Skeletal muscle tissue (tissue), 4 donors: ENCODE data around the gene ADGRV1. TPM values are rescaled to one million over a fixed set of nuclear protein-coding genes. Genes with fewer than 3 reads are reported as not detected.

ENCODE experiments used
- H3K27ac ChIP-seq: one replicate; pipeline ENCODE4 v1.7.0; 2013; ENCODE audit warnings: mild to moderate bottlenecking, low read depth, low read length, inconsistent platforms
- H3K27me3 ChIP-seq, 3 donors: one replicate each; pipeline ENCODE4 v1.7.0; 2013; ENCODE audit warnings: low read length in 3 of 3; ENCODE audit not compliant: control insufficient read depth in 3 of 3, insufficient read depth in 3 of 3
- H3K36me3 ChIP-seq, 3 donors: one replicate each; pipeline ENCODE4 v1.7.0; 2013; ENCODE audit warnings: low read length in 3 of 3; ENCODE audit not compliant: control insufficient read depth in 3 of 3, insufficient read depth in 3 of 3
- H3K4me1 ChIP-seq, 3 donors: one replicate each; pipeline ENCODE4 v1.7.0; 2013; ENCODE audit warnings: low read length in 3 of 3, mild to moderate bottlenecking in 3 of 3; ENCODE audit not compliant: control insufficient read depth in 3 of 3, insufficient read depth in 3 of 3
- H3K4me3 ChIP-seq, 3 donors: one replicate each; pipeline ENCODE4 v1.7.0; 2013; ENCODE audit warnings: low read length in 3 of 3
- H3K9ac ChIP-seq, 3 donors: one replicate each; pipeline ENCODE4 v1.7.0; 2013; ENCODE audit warnings: low read length in 3 of 3, mild to moderate bottlenecking in 3 of 3, moderate library complexity in 2 of 3, low read depth in 1 of 3
- H3K9me3 ChIP-seq, 3 donors: one replicate each; pipeline ENCODE4 v1.7.0; 2013; ENCODE audit warnings: low read length in 3 of 3; ENCODE audit not compliant: control insufficient read depth in 3 of 3
- total RNA-seq: library from RNA; depleted of rRNA; stranded (reverse); fragments of >200 nt; gene quantifications from one replicate; pipeline ENCODE4 v1.2.3, GENCODE V29; 2014
- donor health status: Osteomylitis.

ADGRV1 gene
- total RNA-seq, 1 donor from 2014 or later: 2.6 TPM

GRCh38 chr5:91207248-91207647, 648.7 kb downstream of the ADGRV1 start:
- Histone ChIP-seq H3K27me3 (no peaks in the 10 kb centered on the region), H3K9me3 (no peaks in the 10 kb centered on the region), H3K36me3 (no peaks in the 10 kb centered on the region), H3K9ac (no peak overlapping the region), H3K27ac (no peak overlapping the region), H3K4me1 (peaks cover 0 to 6% (median 3%) of the 10 kb centered on the region in 3 donors), H3K4me3 (no peak overlapping the region)

- no peak overlapping the region for H3K9ac ChIP-seq
- H3K36me3 ChIP-seq: no peaks in the 10 kb centered on the region
- H3K4me3 ChIP-seq: no peak overlapping the region
- no peaks in the 10 kb centered on the region for H3K27me3 ChIP-seq
- H3K27ac ChIP-seq: peak overlapping the region; percentile 57
- H3K4me1 ChIP-seq: peaks cover 0 to 11% (median 3%) of the 10 kb centered on the region in 3 donors
- no peaks in the 10 kb centered on the region for H3K9me3 ChIP-seq
Measured at GRCh38 chr5:91211997-91212713, 653.6 kb downstream of the ADGRV1 start.

GRCh38 chr5:91212714-91213092, 654.1 kb downstream of the ADGRV1 start:
- H3K36me3 ChIP-seq: no peaks in the 10 kb centered on the region
- no peak overlapping the region for H3K9ac ChIP-seq
- H3K4me1 ChIP-seq: peaks cover 0 to 11% (median 3%) of the 10 kb centered on the region in 3 donors
- no peaks in the 10 kb centered on the region for H3K27me3 ChIP-seq
- H3K27ac ChIP-seq: peak overlapping the region; percentile 57
- no peak overlapping the region for H3K4me3 ChIP-seq
- H3K9me3 ChIP-seq: no peaks in the 10 kb centered on the region

Other genes starting within 250 kb of the ADGRV1 start
- 7.8 TPM for gene CETN3, start 149.0 kb upstream of the ADGRV1 start, total RNA-seq
- gene MBLAC2, start 84.0 kb upstream of the ADGRV1 start, total RNA-seq: 3.1 TPM
- 0.52 TPM for gene POLR3G, start 83.9 kb upstream of the ADGRV1 start, total RNA-seq
- 12.5 TPM for gene LYSMD3, start 29.2 kb upstream of the ADGRV1 start, total RNA-seq